Medulla oblongata (tissue), 1 donor: ENCODE measurements around the gene PLXNA4.
A peak's percentile ranks its signal among the peaks of the same experiment; 100 is the strongest.

Experiments used
- DNase-seq: peaks from one replicate; pipeline ENCODE4 v3.0.0-alpha.2; 2015; ENCODE audit errors: extremely low spot score

The PLXNA4 gene

GRCh38 chr7:132418840-132419239, 157.4 kb downstream of the PLXNA4 start:
- no peak for DNase-seq

GRCh38 chr7:132417103-132417906, 159.0 kb downstream of the PLXNA4 start:
- DNase-seq = no peak

GRCh38 chr7:132416395-132416794, 159.9 kb downstream of the PLXNA4 start:
- no peak for DNase-seq

- no peak for DNase-seq
These were observed 161.0 kb downstream of the PLXNA4 start for GRCh38 chr7:132415259-132415658.

- no peak for DNase-seq
These were observed 161.4 kb downstream of the PLXNA4 start for GRCh38 chr7:132414857-132415256.

- no peak for DNase-seq
These were observed 163.8 kb downstream of the PLXNA4 start for GRCh38 chr7:132412435-132412834.

- no peak for DNase-seq
These were observed 165.3 kb downstream of the PLXNA4 start for GRCh38 chr7:132410861-132411541.

GRCh38 chr7:132410385-132410784, 165.9 kb downstream of the PLXNA4 start:
- DNase-seq = no peak

- no peak for DNase-seq
These were observed 168.5 kb downstream of the PLXNA4 start for GRCh38 chr7:132407764-132408163.

- DNase-seq = no peak
These were observed 170.2 kb downstream of the PLXNA4 start for GRCh38 chr7:132406039-132406438.

- no peak for DNase-seq
These were observed 172.0 kb downstream of the PLXNA4 start for GRCh38 chr7:132404261-132404660.

- no peak for DNase-seq
These were observed 172.7 kb downstream of the PLXNA4 start for GRCh38 chr7:132403465-132404110.

- DNase-seq = peak; percentile 67
These were observed 173.5 kb downstream of the PLXNA4 start for GRCh38 chr7:132402751-132403245.

- no peak for DNase-seq
These were observed 174.2 kb downstream of the PLXNA4 start for GRCh38 chr7:132402096-132402495.

GRCh38 chr7:132400561-132401142, 175.6 kb downstream of the PLXNA4 start:
- DNase-seq = no peak

- no peak for DNase-seq
These were observed 176.9 kb downstream of the PLXNA4 start for GRCh38 chr7:132399367-132399766.

- no peak for DNase-seq
These were observed 177.9 kb downstream of the PLXNA4 start for GRCh38 chr7:132398253-132398925.

- DNase-seq = no peak
These were observed 179.2 kb downstream of the PLXNA4 start for GRCh38 chr7:132397070-132397469.

GRCh38 chr7:132395361-132395760, 180.9 kb downstream of the PLXNA4 start:
- DNase-seq = no peak

GRCh38 chr7:132394283-132395198, 181.7 kb downstream of the PLXNA4 start:
- DNase-seq = no peak
